GM12878 (cell line): ENCODE measurements around the gene XIAP. TPM values are rescaled to one million over a fixed set of nuclear protein-coding genes. Genes with fewer than 3 reads are reported as not detected.
A peak's percentile ranks its signal among the peaks of the same experiment; 100 is the strongest.

Source experiments
- ATAC-seq: fragments of 200-7000 bp; cut with Tn5 transposase; 3 replicates; pipeline ENCODE4 v1.9.1; 2020; ENCODE audit warnings: mild to moderate bottlenecking, moderate library complexity
- BruUV-seq: library from RNA; stranded (reverse); fragments of 400-500 nt; replicated peaks from 2 replicates; lab custom pipeline; 2021; lab: Mats Ljungman, UMichigan
- CTCF ChIA-PET: fragments of 300-600 bp; sonication (Branson Sonifier 250); formaldehyde crosslinking; extraction: SDS; loops from one replicate; lab custom pipeline; 2021; ENCODE audit warnings: inconsistent platforms; lab: Yijun Ruan, JAX
- POLR2A ChIA-PET: fragments of 350-600 bp; formaldehyde crosslinking; extraction: SDS; loops from one replicate; lab custom pipeline; 2021; ENCODE audit warnings: inconsistent platforms; lab: Charles Lee
- RAD21 ChIA-PET: fragments of 300-600 bp; sonication (Branson Sonifier 250); formaldehyde crosslinking; loops from one replicate; lab custom pipeline; 2023; ENCODE audit warnings: antibody characterized with exemption; ENCODE audit not compliant: unreplicated experiment; lab: Charles Lee
- SMC1A ChIA-PET: fragments of 300-600 bp; sonication (Branson Sonifier 250); formaldehyde crosslinking; loops from one replicate; lab custom pipeline; 2023; ENCODE audit not compliant: unreplicated experiment, uncharacterized antibody; lab: Charles Lee
- DNase-seq: peaks from one replicate; pipeline ENCODE4 v3.0.0-alpha.2; 2011; ENCODE audit warnings: low read depth, low spot score
- FAIRE-seq: peaks from 3 replicates; lab custom pipeline; 2011; peaks lifted over from hg19 to GRCh38; lab: Jason Lieb, UNC
- H2AFZ ChIP-seq: 2 replicates; pipeline ENCODE4 v1.6.0; 2011; ENCODE audit warnings: low read depth, low read length, control low read depth; ENCODE audit not compliant: control insufficient read depth
- H3K27ac ChIP-seq: 2 replicates; pipeline ENCODE4 v1.5.1; 2011; ENCODE audit warnings: control low read depth; ENCODE audit not compliant: control insufficient read depth, insufficient read depth
- H3K27me3 ChIP-seq, 2 experiments: replicated peaks in 1 of 2; 2 replicates each; pipeline versions ENCODE4 v1.6.0 to v1.6.1; 2011; ENCODE audit warnings: low read length in 1 of 2; ENCODE audit not compliant: control insufficient read depth in 2 of 2, insufficient read depth in 2 of 2
- H3K36me3 ChIP-seq, 2 experiments: 2 replicates each; pipeline ENCODE4 v1.5.1; 2011; ENCODE audit warnings: low read length in 1 of 2; ENCODE audit not compliant: control insufficient read depth in 2 of 2, insufficient read depth in 2 of 2
- H3K4me1 ChIP-seq: 2 replicates; pipeline ENCODE4 v1.6.1; 2011; ENCODE audit warnings: mild to moderate bottlenecking, low read length, moderate library complexity, mixed read lengths; ENCODE audit not compliant: control insufficient read depth, insufficient read depth
- H3K4me2 ChIP-seq: 2 replicates; pipeline ENCODE4 v1.6.0; 2011; ENCODE audit warnings: control low read depth; ENCODE audit not compliant: control insufficient read depth, insufficient read depth
- H3K4me3 ChIP-seq: fragments of 200-600 bp; sonication (generic); 2 replicates; pipeline ENCODE4 v1.5.1; 2016
- H3K79me2 ChIP-seq: 2 replicates; pipeline ENCODE4 v1.6.0; 2011; ENCODE audit warnings: low read length; ENCODE audit not compliant: control insufficient read depth, insufficient read depth
- H3K9ac ChIP-seq: 2 replicates; pipeline ENCODE4 v1.8.0; 2011; ENCODE audit warnings: low read length, control low read depth, mixed read lengths; ENCODE audit not compliant: control insufficient read depth, insufficient read depth
- H3K9me3 ChIP-seq: replicated peaks from 3 replicates; pipeline ENCODE4 v1.5.1; 2011; ENCODE audit warnings: mild to moderate bottlenecking, low read length; ENCODE audit not compliant: control insufficient read depth, insufficient read depth
- H4K20me1 ChIP-seq: 2 replicates; pipeline ENCODE4 v1.6.0; 2011; ENCODE audit not compliant: control insufficient read depth, insufficient read depth
- EZH2 ChIP-seq: IDR thresholded peaks from 2 replicates; pipeline ENCODE4 v1.6.1; 2012; ENCODE audit warnings: low read depth, mild to moderate bottlenecking, control low read depth, inconsistent platforms, low read length, borderline replicate concordance; ENCODE audit not compliant: control insufficient read depth
- FOXK2 ChIP-seq: fragments of 450-650 bp; IDR thresholded peaks from 2 replicates; pipeline ENCODE4 v1.6.1; 2017; ENCODE audit warnings: mild to moderate bottlenecking, moderate library complexity
- JUNB ChIP-seq: IDR thresholded peaks from 2 replicates; pipeline ENCODE4 v1.6.1; 2016; ENCODE audit warnings: antibody characterized with exemption, mild to moderate bottlenecking
- NFYB ChIP-seq: IDR thresholded peaks from 2 replicates; pipeline ENCODE4 v1.6.1; 2011; ENCODE audit warnings: low read depth, mild to moderate bottlenecking, low read length, improper control_type of control experiment, moderate library complexity; ENCODE audit not compliant: insufficient read depth
- POU2F2 ChIP-seq: IDR thresholded peaks from 3 replicates; pipeline ENCODE4 v1.6.1; 2011; ENCODE audit warnings: low read depth, mild to moderate bottlenecking, low read length, borderline replicate concordance
- SMARCA5 ChIP-seq: fragments of 450-650 bp; IDR thresholded peaks from 2 replicates; pipeline ENCODE4 v1.6.1; 2017; ENCODE audit warnings: mild to moderate bottlenecking
- WGBS: methylation state at CpG from one replicate; pipeline ENCODE4 v1.1.6; 2016; ENCODE audit warnings: low lambda C conversion rate; ENCODE audit not compliant: insufficient replicate concordance, insufficient coverage; ENCODE audit errors: missing lambda C conversion rate; 5-methylcytosine and 5-hydroxymethylcytosine counted together
- in situ Hi-C: fragments of 300-500 bp; cut with MboI; formaldehyde crosslinking; loops from 9 replicates; pipeline ENCODE4 v1.14.3; 2018; ENCODE audit warnings: mixed read lengths
- intact Hi-C: fragments of 100-400 bp; cut with micrococcal nuclease; formaldehyde crosslinking; loops from one replicate; pipeline ENCODE4 v1.14.2; 2022; ENCODE audit not compliant: unreplicated experiment
- polyA plus RNA-seq, 11 experiments: library from polyadenylated mRNA; depleted of rRNA in 4 of 11; unstranded in 6 of 11; stranded (reverse) in 5 of 11; fragments of >200 nt; fragmentation: Nextera tagmentation in 4 of 11; fragmentation: Illumina TruSeq in 1 of 11; extraction: Ambion mirVana in 4 of 11; extraction: Trizol in 1 of 11; gene quantifications; 1 replicate in 1 of 11; 2 replicates in 10 of 11; pipeline versions ENCODE4 v1.2.1 to v1.2.3, GENCODE V29; 2011 to 2016; ENCODE audit warnings: inconsistent platforms in 2 of 11, missing spikeins in 2 of 11, low read depth in 1 of 11
- total RNA-seq, 4 experiments: library from RNA; depleted of rRNA in 3 of 4; stranded (reverse); fragments of >200 nt in 3 of 4; fragmentation: Illumina TruSeq in 1 of 4; extraction: Trizol in 1 of 4; gene quantifications; 2 replicates each; pipeline versions ENCODE4 v1.2.1 to v1.2.3, GENCODE V29; 2013 to 2021
- TF ChIP-seq, protein P1 (sequence below): fragments of 450-650 bp; IDR thresholded peaks from 2 replicates; pipeline ENCODE4 v1.6.1; 2017; ENCODE audit warnings: mild to moderate bottlenecking, low read depth, inconsistent platforms; ENCODE audit not compliant: poor library complexity, severe bottlenecking

XIAP gene
- total and polyA plus RNA-seq, 10 of the 15 experiments (the other 5 are each of a cell fraction or from before 2014, with no cell fraction given), result 3.3 to 21.1 (median 14.5) TPM

DNA sequence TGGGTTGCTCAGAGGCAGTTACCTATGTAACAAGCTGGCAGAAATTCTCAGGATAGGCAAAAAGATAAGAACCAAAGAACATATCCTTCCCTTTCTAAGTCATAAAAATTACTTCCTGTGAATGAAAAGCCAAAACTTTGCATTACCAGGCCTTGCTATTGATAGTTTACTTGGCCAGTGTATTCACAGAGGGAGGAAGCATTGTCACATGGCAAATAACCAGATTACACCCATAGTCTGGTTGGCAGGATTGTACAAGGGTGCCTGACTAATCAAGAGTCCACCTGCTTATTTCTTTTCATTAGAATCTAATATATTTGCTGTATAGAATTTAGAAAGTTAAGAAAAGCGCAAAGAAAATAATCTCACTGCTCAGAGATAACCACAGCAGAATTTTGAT lies 14.1 kb downstream of the XIAP start:
- DNase-seq (no peak), FAIRE-seq (no peak), ATAC-seq (no peak)
- Histone ChIP-seq H3K27me3 (no peaks in the 10 kb centered on the region), H3K79me2 (peaks cover 26% of the 10 kb centered on the region), H4K20me1 (no peaks in the 10 kb centered on the region), H3K4me1 (peaks cover 8% of the 10 kb centered on the region), H3K36me3 (no peaks in the 10 kb centered on the region), H3K4me3 (no peak overlapping the region), H3K9ac (no peak overlapping the region), H3K27ac (no peak overlapping the region), H3K9me3 (no peaks in the 10 kb centered on the region; the same call in 2 of the 3 replicates), H2AFZ (no peak overlapping the region), H3K4me2 (no peak overlapping the region)
- ChIA-PET RAD21 (no interaction called here), CTCF (interaction anchor here (1.6 kb wide), 1 partner anchor 85 kb away, joined by 4 read pairs; no protein-coding TSS in a partner anchor), POLR2A (interaction anchor here (1.2 kb wide), 1 partner anchor 13 kb away, joined by 5 read pairs; no protein-coding TSS in a partner anchor), SMC1A (interaction anchor here (1.2 kb wide), 1 partner anchor 12 kb away, joined by 4 read pairs; no protein-coding TSS in a partner anchor)
- TF ChIP-seq SMARCA5 (no peak), NFYB (no peak), FOXK2 (no peak), JUNB (no peak), EZH2 (no peak), POU2F2 (no peak)
- TF ChIP-seq, protein P1, sequence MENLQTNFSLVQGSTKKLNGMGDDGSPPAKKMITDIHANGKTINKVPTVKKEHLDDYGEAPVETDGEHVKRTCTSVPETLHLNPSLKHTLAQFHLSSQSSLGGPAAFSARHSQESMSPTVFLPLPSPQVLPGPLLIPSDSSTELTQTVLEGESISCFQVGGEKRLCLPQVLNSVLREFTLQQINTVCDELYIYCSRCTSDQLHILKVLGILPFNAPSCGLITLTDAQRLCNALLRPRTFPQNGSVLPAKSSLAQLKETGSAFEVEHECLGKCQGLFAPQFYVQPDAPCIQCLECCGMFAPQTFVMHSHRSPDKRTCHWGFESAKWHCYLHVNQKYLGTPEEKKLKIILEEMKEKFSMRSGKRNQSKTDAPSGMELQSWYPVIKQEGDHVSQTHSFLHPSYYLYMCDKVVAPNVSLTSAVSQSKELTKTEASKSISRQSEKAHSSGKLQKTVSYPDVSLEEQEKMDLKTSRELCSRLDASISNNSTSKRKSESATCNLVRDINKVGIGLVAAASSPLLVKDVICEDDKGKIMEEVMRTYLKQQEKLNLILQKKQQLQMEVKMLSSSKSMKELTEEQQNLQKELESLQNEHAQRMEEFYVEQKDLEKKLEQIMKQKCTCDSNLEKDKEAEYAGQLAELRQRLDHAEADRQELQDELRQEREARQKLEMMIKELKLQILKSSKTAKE, result no peak
- in situ Hi-C loops, result no loop called here
- TSS peak; percentile 46 for BruUV-seq
- intact Hi-C loops, result no loop called here
- 100% methylated on average over 1 of the region's 1 CpG for WGBS
